CD4-positive, alpha-beta T cell treated with Interleukin-17A for 1 hour (primary cell): ENCODE measurements around the gene CKAP4.

Source experiments
- DNase-seq: peaks from one replicate; pipeline ENCODE4 v3.0.0-alpha.2; 2020

The CKAP4 gene

GRCh38 chr12:106274012-106274411 lies 26.2 kb upstream of the CKAP4 start:
- DNase-seq: no peak

GRCh38 chr12:106273491-106273890 lies 25.7 kb upstream of the CKAP4 start:
- no peak for DNase-seq

GRCh38 chr12:106271575-106272505 lies 24.0 kb upstream of the CKAP4 start:
- DNase-seq: no peak

GRCh38 chr12:106269150-106269771 lies 21.4 kb upstream of the CKAP4 start:
- no peak for DNase-seq

GRCh38 chr12:106267535-106267934 lies 19.7 kb upstream of the CKAP4 start:
- DNase-seq: peak; percentile 7

- no peak for DNase-seq
Observed at GRCh38 chr12:106265116-106265515, 17.3 kb upstream of the CKAP4 start.

GRCh38 chr12:106258935-106259334 lies 11.1 kb upstream of the CKAP4 start:
- DNase-seq: no peak

GRCh38 chr12:106258226-106258625 lies 10.4 kb upstream of the CKAP4 start:
- DNase-seq: no peak

- DNase-seq: no peak
Observed at GRCh38 chr12:106256524-106256923, 8.7 kb upstream of the CKAP4 start.

GRCh38 chr12:106255952-106256351 lies 8.1 kb upstream of the CKAP4 start:
- no peak for DNase-seq

- no peak for DNase-seq
Observed at GRCh38 chr12:106255493-106255892, 7.7 kb upstream of the CKAP4 start.

GRCh38 chr12:106254724-106255123 lies 6.9 kb upstream of the CKAP4 start:
- no peak for DNase-seq

GRCh38 chr12:106251631-106252455 lies 4.0 kb upstream of the CKAP4 start:
- no peak for DNase-seq

- DNase-seq: peak; percentile 4
Observed at GRCh38 chr12:106249411-106250135, 1.8 kb upstream of the CKAP4 start.

- DNase-seq: peak; percentile 63
Observed at GRCh38 chr12:106248846-106249371, 1.1 kb upstream of the CKAP4 start.

GRCh38 chr12:106248312-106248845 lies 559 bp upstream of the CKAP4 start:
- peak; percentile 34 for DNase-seq

- DNase-seq: peak; percentile 54
Observed at GRCh38 chr12:106246891-106247673, 738 bp downstream of the CKAP4 start.

GRCh38 chr12:106245767-106246166 lies 2.1 kb downstream of the CKAP4 start:
- no peak for DNase-seq

- no peak for DNase-seq
Observed at GRCh38 chr12:106243620-106244019, 4.2 kb downstream of the CKAP4 start.

- DNase-seq: no peak
Observed at GRCh38 chr12:106240821-106241220, 7.0 kb downstream of the CKAP4 start.

GRCh38 chr12:106239951-106240335 lies 7.9 kb downstream of the CKAP4 start:
- DNase-seq: no peak
